Effector memory CD8-positive, alpha-beta T cell (primary cell): Measurements from ENCODE around the gene ABHD17B.

Experiments
- ATAC-seq: fragments of 150-1000 bp; cut with Tn5 transposase; replicated peaks from 2 replicates; pipeline ENCODE4 v1.10.0; 2021; ENCODE audit warnings: mild to moderate bottlenecking, moderate library complexity
- DNase-seq, 3 experiments: peaks; one replicate each; pipeline ENCODE4 v3.0.0; 2021
- H3K27ac Mint-ChIP-seq, 2 donors: one replicate each; pipeline ENCODE4 v1.8.0; 2022; ENCODE audit warnings: mild to moderate bottlenecking in 2 of 2, mixed read lengths in 2 of 2, moderate library complexity in 2 of 2
- H3K27me3 Mint-ChIP-seq, 2 donors: one replicate each; pipeline ENCODE4 v1.8.0; 2022; ENCODE audit warnings: mixed read lengths in 2 of 2
- H3K36me3 Mint-ChIP-seq: one replicate; pipeline ENCODE4 v1.8.0; 2022; ENCODE audit warnings: mild to moderate bottlenecking, moderate library complexity, mixed read lengths; ENCODE audit not compliant: insufficient read depth
- H3K4me1 Mint-ChIP-seq, 2 donors: one replicate each; pipeline ENCODE4 v1.8.0; 2022; ENCODE audit warnings: low read depth in 2 of 2, mixed read lengths in 2 of 2
- H3K4me3 Mint-ChIP-seq, 2 donors: one replicate each; pipeline ENCODE4 v1.8.0; 2022; ENCODE audit warnings: mild to moderate bottlenecking in 2 of 2, mixed read lengths in 2 of 2, moderate library complexity in 2 of 2
- H3K9me3 Mint-ChIP-seq, 2 donors: one replicate each; pipeline ENCODE4 v1.8.0; 2022; ENCODE audit warnings: mixed read lengths in 2 of 2

ABHD17B gene

DNA sequence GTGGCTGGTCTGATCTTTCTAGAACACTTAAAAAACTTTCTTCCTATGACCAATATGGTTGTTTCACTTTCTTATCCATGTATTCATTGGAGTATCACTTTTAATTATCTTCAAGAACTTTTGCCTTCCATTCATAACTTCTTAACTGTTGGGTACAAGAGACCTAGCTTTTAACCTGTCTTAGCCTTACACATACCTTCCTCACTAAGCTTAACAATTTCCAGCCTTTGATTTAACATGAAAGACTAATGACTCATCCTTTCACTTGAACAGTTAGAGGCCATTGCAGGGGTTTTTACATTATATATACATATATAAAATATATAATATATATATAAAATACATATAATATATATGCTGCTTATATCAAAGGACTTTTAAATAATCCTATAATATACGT lies 57.9 kb downstream of the ABHD17B start:
- no peaks in the 10 kb centered on the region for H3K9me3 Mint-ChIP-seq
- no peaks in the 10 kb centered on the region for H3K36me3 Mint-ChIP-seq
- peak overlapping the region in 1 of 2 donors; percentile 17 for H3K27ac Mint-ChIP-seq
- no peaks in the 10 kb centered on the region for H3K4me1 Mint-ChIP-seq
- H3K4me3 Mint-ChIP-seq: no peak overlapping the region
- ATAC-seq (no peak), DNase-seq (no peak)
- no peaks in the 10 kb centered on the region for H3K27me3 Mint-ChIP-seq

DNA sequence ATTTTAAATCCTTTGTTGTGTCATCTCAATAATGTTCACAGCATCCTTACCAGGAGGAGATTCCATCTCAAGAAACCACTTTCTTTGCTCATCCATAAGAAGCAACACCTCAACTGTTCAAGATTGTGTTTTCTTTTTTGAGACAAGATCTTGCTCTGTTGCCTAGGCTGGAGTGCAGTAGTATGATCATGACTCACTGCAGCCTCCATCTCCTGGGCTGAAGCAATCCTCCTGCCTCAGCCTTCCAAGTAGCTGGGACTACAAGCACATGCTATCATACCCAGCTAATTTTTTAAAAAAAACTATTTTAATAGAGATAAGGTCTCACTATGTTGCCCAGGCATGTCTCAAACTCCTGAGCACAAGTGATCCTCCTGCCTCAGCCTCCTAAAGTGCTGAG lies 60.0 kb downstream of the ABHD17B start:
- Mint-ChIP-seq H3K9me3 (no peaks in the 10 kb centered on the region), H3K4me3 (no peak overlapping the region), H3K36me3 (no peaks in the 10 kb centered on the region), H3K27me3 (no peaks in the 10 kb centered on the region), H3K27ac (peak overlapping the region in 1 of 2 donors; percentile 41), H3K4me1 (no peaks in the 10 kb centered on the region)
- no peak for DNase-seq
- ATAC-seq: no peak

DNA sequence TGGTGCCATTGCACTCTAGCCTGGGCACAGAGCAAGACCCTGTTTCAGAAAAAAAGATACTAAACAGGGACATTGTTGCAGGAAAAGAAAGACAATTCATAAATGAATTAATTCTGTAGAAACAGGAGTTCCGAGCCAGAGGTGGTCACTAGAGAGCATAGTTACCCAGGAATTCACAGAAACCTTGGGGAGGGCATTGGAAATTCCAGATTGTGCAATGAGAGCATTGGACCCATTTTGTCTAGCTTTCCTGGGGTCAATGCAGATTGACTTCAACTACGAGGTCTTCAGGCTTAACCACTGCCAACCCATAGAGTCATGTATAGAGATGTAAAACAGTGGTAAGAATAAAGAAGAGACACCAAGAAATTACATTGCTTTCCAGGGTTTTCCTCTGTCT lies 63.1 kb downstream of the ABHD17B start:
- DNase-seq: no peak
- Mint-ChIP-seq H3K27me3 (no peaks in the 10 kb centered on the region), H3K9me3 (no peaks in the 10 kb centered on the region), H3K4me1 (no peaks in the 10 kb centered on the region), H3K4me3 (no peak overlapping the region), H3K27ac (no peak overlapping the region), H3K36me3 (no peaks in the 10 kb centered on the region)
- ATAC-seq: no peak

DNA sequence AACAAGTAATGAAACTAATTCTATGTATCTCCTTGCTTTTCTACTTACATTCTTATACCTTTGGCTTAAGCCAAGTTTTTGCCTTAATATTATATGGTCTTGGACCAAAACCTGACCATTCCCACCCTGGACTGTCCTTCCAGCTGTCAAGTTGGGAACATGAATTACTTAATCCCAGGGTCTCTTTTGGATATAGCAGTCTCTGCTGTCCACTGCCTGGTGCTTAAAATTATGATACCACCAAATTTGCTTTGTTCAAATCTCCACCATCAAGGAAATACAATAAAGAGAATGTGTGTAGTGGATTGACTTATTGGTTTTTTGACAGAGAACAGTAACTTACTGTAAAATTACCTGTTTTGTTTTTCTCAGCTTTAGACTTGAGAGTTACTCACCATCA lies 66.2 kb downstream of the ABHD17B start:
- Mint-ChIP-seq H3K9me3 (no peaks in the 10 kb centered on the region), H3K27ac (no peak overlapping the region), H3K27me3 (no peaks in the 10 kb centered on the region), H3K4me3 (no peak overlapping the region), H3K4me1 (no peaks in the 10 kb centered on the region), H3K36me3 (no peaks in the 10 kb centered on the region)
- ATAC-seq: no peak
- no peak for DNase-seq

DNA sequence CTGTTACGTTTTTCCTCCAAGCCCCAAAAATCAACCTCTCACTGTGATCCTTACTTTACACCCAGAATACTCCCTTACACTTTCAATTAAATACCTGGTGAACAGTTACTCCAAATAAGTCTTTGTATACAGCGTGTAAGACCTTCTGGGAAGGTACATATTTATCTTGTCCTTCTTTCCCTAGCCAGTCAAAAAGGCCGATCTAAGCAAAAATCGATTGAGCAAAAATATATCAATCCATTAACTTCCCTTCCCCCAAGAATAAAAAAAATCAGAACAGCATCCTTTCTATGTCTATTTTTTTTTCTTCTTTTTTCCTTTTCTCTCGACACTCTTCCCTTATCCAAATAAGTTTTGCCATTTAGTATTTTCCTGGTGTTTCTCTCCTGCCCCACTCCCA lies 71.3 kb downstream of the ABHD17B start:
- DNase-seq (no peak), ATAC-seq (no peak)
- Mint-ChIP-seq H3K4me3 (no peak overlapping the region), H3K9me3 (no peaks in the 10 kb centered on the region), H3K27ac (no peak overlapping the region), H3K36me3 (peaks cover 5% of the 10 kb centered on the region), H3K27me3 (no peaks in the 10 kb centered on the region), H3K4me1 (no peaks in the 10 kb centered on the region)

DNA sequence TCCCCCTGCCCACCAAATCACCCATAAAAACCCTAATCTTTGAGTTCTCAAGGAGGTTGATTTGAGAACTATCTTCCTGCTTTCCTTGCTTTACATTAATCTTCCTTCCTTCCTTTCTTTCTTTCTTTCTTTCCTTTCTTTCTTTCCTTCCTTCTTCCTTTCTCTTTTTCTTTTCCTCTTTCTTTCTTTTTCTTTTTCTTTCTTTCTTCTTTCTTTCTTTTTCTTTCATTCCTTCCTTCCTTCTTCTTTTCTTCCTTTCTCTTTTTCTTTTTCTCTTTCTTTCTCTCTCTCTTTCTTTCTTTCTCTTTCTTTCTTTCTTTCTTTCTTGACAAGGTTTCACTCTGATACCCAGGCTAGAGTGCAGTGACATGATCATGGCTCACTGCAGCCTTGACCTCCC lies 75.4 kb downstream of the ABHD17B start:
- Mint-ChIP-seq H3K27me3 (no peaks in the 10 kb centered on the region), H3K36me3 (peaks cover 5% of the 10 kb centered on the region), H3K27ac (no peak overlapping the region), H3K9me3 (no peaks in the 10 kb centered on the region), H3K4me3 (no peak overlapping the region), H3K4me1 (no peaks in the 10 kb centered on the region)
- ATAC-seq (no peak), DNase-seq (no peak)

DNA sequence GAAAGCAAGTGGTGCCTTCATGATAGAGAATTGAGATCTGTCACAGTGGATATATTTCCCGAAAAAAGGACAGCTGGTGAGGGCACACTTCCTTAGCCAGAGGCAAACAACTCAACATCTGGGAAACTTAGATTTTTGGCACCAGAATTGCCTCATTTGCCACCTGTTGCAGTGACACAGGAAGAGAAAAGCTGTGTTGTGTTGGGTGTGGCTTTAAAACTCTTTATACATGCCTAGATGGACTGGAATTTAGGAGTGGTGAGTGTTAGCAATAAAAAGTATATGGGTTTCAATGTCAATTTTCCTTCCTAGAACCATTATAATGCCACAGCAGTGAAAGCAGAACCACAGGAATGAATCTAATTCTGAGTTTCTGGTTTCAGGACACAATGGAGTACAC lies 80.1 kb downstream of the ABHD17B start:
- ATAC-seq: no peak
- H3K27me3 Mint-ChIP-seq: no peaks in the 10 kb centered on the region
- DNase-seq: no peak
- no peaks in the 10 kb centered on the region for H3K4me1 Mint-ChIP-seq
- no peaks in the 10 kb centered on the region for H3K36me3 Mint-ChIP-seq
- H3K4me3 Mint-ChIP-seq: no peak overlapping the region
- H3K27ac Mint-ChIP-seq: no peak overlapping the region
- H3K9me3 Mint-ChIP-seq: no peaks in the 10 kb centered on the region

DNA sequence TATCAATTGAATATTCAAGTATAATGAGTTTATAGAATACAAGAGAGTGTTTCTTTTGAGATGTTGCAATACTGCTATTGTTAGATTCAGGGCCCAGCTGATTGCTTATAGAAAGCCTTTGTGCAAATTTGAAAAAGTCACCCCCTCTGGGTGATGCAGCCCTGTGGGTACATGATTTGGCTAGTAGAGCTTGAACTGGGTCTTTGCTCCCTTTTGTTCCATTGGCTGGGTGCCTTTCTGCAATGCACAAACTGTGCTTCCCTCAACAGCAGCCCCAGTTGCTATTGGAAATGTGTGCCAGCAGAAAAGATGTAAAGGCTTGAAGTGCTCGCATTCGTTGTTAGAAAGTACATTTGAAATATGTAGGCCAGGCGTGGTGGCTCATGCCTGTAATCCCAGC lies 80.8 kb downstream of the ABHD17B start:
- ATAC-seq (no peak), DNase-seq (no peak)
- no peak overlapping the region for H3K4me3 Mint-ChIP-seq
- H3K36me3 Mint-ChIP-seq: no peaks in the 10 kb centered on the region
- no peaks in the 10 kb centered on the region for H3K27me3 Mint-ChIP-seq
- no peak overlapping the region for H3K27ac Mint-ChIP-seq
- H3K9me3 Mint-ChIP-seq: no peaks in the 10 kb centered on the region
- H3K4me1 Mint-ChIP-seq: no peaks in the 10 kb centered on the region

DNA sequence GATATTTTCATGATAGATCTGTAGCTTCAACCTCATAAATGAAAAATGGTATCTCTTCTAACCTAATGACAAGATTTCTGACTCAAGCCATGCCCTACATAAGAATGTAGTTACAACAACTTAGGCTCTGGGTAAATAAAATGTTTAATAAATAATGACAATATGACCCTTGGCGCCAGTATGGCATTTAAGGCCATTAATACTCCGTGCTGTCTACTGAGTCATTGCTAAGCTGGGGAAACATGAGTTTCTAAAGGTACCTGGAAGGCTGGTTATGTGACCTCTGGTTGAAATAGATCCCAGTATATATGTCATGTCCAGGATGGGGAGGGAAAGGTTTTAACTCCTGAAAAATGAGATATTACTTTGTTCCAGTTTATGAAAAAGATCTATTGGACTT lies 84.7 kb downstream of the ABHD17B start:
- ATAC-seq (no peak), DNase-seq (no peak)
- Mint-ChIP-seq H3K9me3 (no peaks in the 10 kb centered on the region), H3K27me3 (no peaks in the 10 kb centered on the region), H3K4me3 (no peak overlapping the region), H3K36me3 (no peaks in the 10 kb centered on the region), H3K4me1 (peaks cover 0 to 4% of the 10 kb centered on the region in 2 donors), H3K27ac (no peak overlapping the region)

DNA sequence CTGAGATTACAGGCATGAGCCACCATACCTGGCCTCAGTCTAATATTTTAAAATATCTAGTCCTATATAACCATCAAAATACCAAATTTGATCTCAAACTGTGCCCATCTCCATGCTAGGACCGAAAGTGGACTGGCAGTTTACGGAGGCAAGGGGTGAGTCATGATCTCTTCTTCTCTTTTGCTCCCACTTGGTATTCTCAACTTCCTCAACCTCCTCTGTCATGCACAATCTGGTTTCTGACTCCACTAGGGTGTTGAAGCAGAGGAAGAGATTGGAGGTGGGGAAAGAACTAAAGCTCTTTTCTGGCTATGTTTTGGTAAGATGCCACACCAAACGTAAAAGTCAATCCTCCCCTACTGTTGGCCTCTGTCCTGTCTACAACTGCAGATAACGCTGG lies 86.7 kb downstream of the ABHD17B start:
- H3K36me3 Mint-ChIP-seq: peaks cover 3% of the 10 kb centered on the region

DNA sequence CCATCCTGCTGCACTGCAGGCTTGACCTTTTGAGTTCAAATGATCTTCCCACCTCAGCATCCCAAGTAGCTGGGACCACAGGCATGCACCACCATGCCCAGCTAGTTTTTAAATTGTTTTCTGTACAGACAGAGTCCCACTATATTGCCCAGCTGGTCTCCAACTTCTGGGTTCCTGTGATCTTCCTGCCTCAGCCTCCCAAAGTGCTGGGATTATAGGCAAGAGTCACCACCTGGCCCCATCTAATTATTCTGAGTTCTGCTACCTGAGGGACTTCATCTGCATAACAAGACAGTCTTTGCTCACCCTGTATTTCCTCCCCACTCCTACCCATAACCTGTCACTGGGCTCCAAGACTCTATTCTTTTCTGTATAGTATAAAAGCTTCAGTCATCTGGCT lies 88.1 kb downstream of the ABHD17B start:
- peaks cover 3% of the 10 kb centered on the region for H3K36me3 Mint-ChIP-seq
- ATAC-seq: no peak
- no peak overlapping the region for H3K4me3 Mint-ChIP-seq

More for the DNA sequence above, 86.7 kb downstream of the ABHD17B start:
- Mint-ChIP-seq H3K9me3 (no peaks in the 10 kb centered on the region), H3K27ac (no peak overlapping the region), H3K4me3 (no peak overlapping the region), H3K27me3 (no peaks in the 10 kb centered on the region), H3K4me1 (peaks cover 0 to 4% of the 10 kb centered on the region in 2 donors)
- ATAC-seq (no peak), DNase-seq (no peak)

DNA sequence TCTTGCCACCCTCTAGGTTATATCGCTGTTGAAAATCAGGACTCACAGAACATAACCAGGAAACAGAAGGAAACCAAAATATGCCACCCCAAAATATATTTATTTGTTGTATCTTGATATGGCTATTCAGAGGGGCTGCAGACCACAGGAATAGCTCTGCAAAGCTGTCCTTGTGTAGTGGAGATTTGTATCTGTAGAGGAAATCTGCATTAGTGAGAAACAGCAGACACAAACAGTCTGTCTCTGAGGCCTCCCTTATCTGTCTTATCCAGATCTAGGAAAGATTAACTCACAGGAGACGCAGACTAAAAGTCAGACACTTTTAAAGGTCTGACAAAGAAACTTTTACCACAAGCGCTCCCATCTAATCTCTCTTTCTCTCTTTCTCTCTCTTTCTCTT lies 88.5 kb downstream of the ABHD17B start:
- DNase-seq: no peak
- no peak for ATAC-seq
- peaks cover 3% of the 10 kb centered on the region for H3K36me3 Mint-ChIP-seq
- no peak overlapping the region for H3K4me3 Mint-ChIP-seq
- peak overlapping the region in 1 of 2 donors; percentile 33 for H3K27ac Mint-ChIP-seq
- H3K4me1 Mint-ChIP-seq: peaks cover 1 to 5% of the 10 kb centered on the region in 2 donors
- no peaks in the 10 kb centered on the region for H3K27me3 Mint-ChIP-seq
- H3K9me3 Mint-ChIP-seq: no peaks in the 10 kb centered on the region

More for the DNA sequence above, 88.1 kb downstream of the ABHD17B start:
- Mint-ChIP-seq H3K9me3 (no peaks in the 10 kb centered on the region), H3K4me1 (peaks cover 0 to 4% of the 10 kb centered on the region in 2 donors), H3K27me3 (no peaks in the 10 kb centered on the region), H3K27ac (no peak overlapping the region)
- DNase-seq: no peak

DNA sequence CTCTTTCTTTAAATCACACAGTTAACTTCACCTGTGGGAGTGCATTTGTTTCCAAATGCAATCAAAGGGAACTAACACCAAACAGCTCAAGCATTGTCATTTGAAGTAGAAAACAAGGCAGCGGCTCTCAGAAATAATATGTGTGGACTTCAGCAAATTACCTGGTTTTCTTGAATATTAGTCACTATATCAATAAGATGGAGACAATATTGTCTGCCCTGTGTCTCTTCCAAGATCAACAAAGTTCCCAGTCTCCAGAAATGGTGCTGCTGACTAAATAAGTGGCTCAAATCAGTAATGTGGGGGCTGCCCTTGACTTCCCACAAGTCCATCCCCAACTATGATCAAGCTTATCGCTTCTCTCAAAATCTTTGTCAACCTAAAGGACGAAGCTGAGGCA lies 89.6 kb downstream of the ABHD17B start:
- DNase-seq (no peak), ATAC-seq (no peak)
- no peak overlapping the region for H3K27ac Mint-ChIP-seq
- no peaks in the 10 kb centered on the region for H3K9me3 Mint-ChIP-seq
- H3K4me1 Mint-ChIP-seq: peaks cover 8 to 13% of the 10 kb centered on the region in 2 donors
- H3K36me3 Mint-ChIP-seq: peaks cover 3% of the 10 kb centered on the region
- H3K27me3 Mint-ChIP-seq: no peaks in the 10 kb centered on the region
- no peak overlapping the region for H3K4me3 Mint-ChIP-seq

DNA sequence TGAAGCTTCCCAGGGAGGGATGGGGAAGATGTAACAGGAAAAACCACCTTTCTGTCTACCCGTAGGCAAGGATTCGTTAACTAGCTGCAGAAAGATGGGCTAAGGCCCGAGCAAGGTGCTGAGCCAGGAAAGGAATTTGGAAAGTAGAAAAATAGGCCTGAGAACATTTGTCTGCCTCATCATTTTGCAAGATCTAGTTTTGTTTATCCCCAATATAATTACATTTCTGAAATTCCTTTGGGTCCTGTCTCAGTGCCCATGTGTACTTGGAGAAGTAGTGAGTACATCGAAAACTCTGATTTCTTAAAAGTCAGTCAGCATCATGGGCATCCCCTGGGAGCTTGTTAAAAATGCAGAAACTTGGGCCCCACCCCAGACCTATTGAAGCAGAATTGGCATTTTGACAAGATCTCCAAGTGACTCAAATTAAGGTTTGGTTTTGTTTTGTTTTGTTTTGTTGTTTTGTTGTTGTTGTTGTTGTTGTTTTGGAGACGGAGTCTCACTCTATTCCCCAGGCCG lies 90.5 kb downstream of the ABHD17B start:
- ATAC-seq (no peak), DNase-seq (no peak)
- Mint-ChIP-seq H3K36me3 (peaks cover 3% of the 10 kb centered on the region), H3K4me3 (no peak overlapping the region), H3K27ac (no peak overlapping the region), H3K4me1 (peaks cover 8 to 13% of the 10 kb centered on the region in 2 donors), H3K27me3 (no peaks in the 10 kb centered on the region), H3K9me3 (no peaks in the 10 kb centered on the region)
